Measurements from ENCODE around the gene MTG2. TPM values are rescaled to one million over a fixed set of nuclear protein-coding genes. Genes with fewer than 3 reads are reported as not detected.

The MTG2 gene
- total RNA-seq, 1 experiment from 2014 or later, result 27.9 TPM

GRCh38 chr20:62175711-62176110 lies 7.1 kb upstream of the MTG2 start (continued):
- TF ChIP-seq ZNF281 (CRISPR knock-in tag; IDR thresholded peaks at IDR 0.05), result no peak

GRCh38 chr20:62176866-62177265 lies 6.0 kb upstream of the MTG2 start:
- Mint-ChIP-seq H3K4me1 (peaks cover 3% of the 10 kb centered on the region), H3K9me3 (no peaks in the 10 kb centered on the region), H3K27me3 (ENCODE audit: low read depth) (no peaks in the 10 kb centered on the region), H3K27ac (no peak overlapping the region), H3K4me3 (no peak overlapping the region), H3K36me3 (peaks cover 14% of the 10 kb centered on the region)
- POLR2A ChIA-PET, result no interaction called here
- ATAC-seq (no peak), DNase-seq (ENCODE audit: low spot score) (no peak)
- CTCF ChIA-PET, result no interaction called here
- TF ChIP-seq SMAD4 (CRISPR knock-in tag; IDR thresholded peaks at IDR 0.05) (no peak), E2F5 (CRISPR knock-in tag; IDR thresholded peaks at IDR 0.05) (no peak), MYBL2 (CRISPR knock-in tag; IDR thresholded peaks at IDR 0.05) (no peak), AR (CRISPR knock-in tag; IDR thresholded peaks at IDR 0.05) (no peak), ARID4B (CRISPR knock-in tag; IDR thresholded peaks at IDR 0.05; ENCODE audit: borderline replicate concordance) (no peak), GTF2I (CRISPR knock-in tag; conservative IDR thresholded peaks at IDR 0.05) (no peak), PREB (CRISPR knock-in tag; IDR thresholded peaks at IDR 0.05; ENCODE audit: borderline replicate concordance) (no peak), AFF4 (CRISPR knock-in tag; IDR thresholded peaks at IDR 0.05; ENCODE audit: borderline replicate concordance) (no peak), CTCF (IDR thresholded peaks at IDR 0.05) (no peak), FOXP4 (CRISPR knock-in tag; IDR thresholded peaks at IDR 0.05) (no peak)

Data from WTC11 (cell line).